Lower leg skin (tissue), 3 donors: ENCODE results near the gene PAF1.

Experiments
- POLR2A ChIP-seq, 2 donors: fragments of 450-650 bp; IDR thresholded peaks; one replicate each; pipeline ENCODE4 v1.6.1; 2016 to 2017; ENCODE audit warnings: antibody characterized with exemption in 2 of 2, mild to moderate bottlenecking in 1 of 2, moderate library complexity in 1 of 2
- TF ChIP-seq, protein P1 (sequence below), 3 donors: fragments of 450-650 bp; IDR thresholded peaks; one replicate each; pipeline ENCODE4 v1.5.1; 2016; ENCODE audit warnings: antibody characterized with exemption in 3 of 3, mild to moderate bottlenecking in 3 of 3, moderate library complexity in 2 of 3

DNA sequence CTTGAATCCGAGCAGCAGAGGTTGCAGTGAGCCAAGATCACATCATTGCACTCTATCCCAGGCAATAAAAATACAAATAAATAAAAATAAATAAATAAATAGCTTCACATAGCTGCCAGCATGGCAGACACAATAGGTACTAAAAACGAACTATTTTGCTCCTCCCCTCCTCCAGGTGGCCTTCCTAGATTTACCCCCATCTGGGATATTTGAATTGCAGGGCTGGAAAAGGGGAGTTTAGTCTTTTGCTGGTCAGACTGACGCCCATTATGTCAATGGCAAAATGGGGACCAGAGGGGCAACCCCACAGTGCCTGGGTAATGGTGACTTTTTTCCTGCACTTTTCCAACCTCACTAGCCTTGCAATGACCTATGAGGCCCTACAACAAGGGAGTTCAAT is 54.4 kb downstream of the PAF1 start:
- TF ChIP-seq POLR2A (IDR thresholded peaks at IDR 0.05), result no peak
- TF ChIP-seq, protein P1, sequence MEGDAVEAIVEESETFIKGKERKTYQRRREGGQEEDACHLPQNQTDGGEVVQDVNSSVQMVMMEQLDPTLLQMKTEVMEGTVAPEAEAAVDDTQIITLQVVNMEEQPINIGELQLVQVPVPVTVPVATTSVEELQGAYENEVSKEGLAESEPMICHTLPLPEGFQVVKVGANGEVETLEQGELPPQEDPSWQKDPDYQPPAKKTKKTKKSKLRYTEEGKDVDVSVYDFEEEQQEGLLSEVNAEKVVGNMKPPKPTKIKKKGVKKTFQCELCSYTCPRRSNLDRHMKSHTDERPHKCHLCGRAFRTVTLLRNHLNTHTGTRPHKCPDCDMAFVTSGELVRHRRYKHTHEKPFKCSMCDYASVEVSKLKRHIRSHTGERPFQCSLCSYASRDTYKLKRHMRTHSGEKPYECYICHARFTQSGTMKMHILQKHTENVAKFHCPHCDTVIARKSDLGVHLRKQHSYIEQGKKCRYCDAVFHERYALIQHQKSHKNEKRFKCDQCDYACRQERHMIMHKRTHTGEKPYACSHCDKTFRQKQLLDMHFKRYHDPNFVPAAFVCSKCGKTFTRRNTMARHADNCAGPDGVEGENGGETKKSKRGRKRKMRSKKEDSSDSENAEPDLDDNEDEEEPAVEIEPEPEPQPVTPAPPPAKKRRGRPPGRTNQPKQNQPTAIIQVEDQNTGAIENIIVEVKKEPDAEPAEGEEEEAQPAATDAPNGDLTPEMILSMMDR (IDR thresholded peaks at IDR 0.05), result no peak
